ENCODE data around the gene RUNX1.

RUNX1 gene

GRCh38 chr21:35058058-35058457 lies 9.0 kb upstream of the RUNX1 start:
- no peak for DNase-seq

- no peak for DNase-seq
These were observed 8.3 kb upstream of the RUNX1 start for GRCh38 chr21:35057428-35057827.

GRCh38 chr21:35053356-35054096 lies 4.4 kb upstream of the RUNX1 start:
- DNase-seq, result no peak

- DNase-seq, result no peak
These were observed 3.7 kb upstream of the RUNX1 start for GRCh38 chr21:35052801-35053200.

- DNase-seq, result peak; percentile 87
These were observed 2.3 kb upstream of the RUNX1 start for GRCh38 chr21:35051287-35051818.

- DNase-seq, result no peak
These were observed 1.5 kb upstream of the RUNX1 start for GRCh38 chr21:35050348-35051286.

- no peak for DNase-seq
These were observed 910 bp downstream of the RUNX1 start for GRCh38 chr21:35048183-35048601.

GRCh38 chr21:35046880-35047229 lies 2.2 kb downstream of the RUNX1 start:
- no peak for DNase-seq

GRCh38 chr21:35046263-35046624 lies 2.9 kb downstream of the RUNX1 start:
- DNase-seq, result no peak

GRCh38 chr21:35045542-35046262 lies 3.4 kb downstream of the RUNX1 start:
- peak; percentile 53 for DNase-seq

- no peak for DNase-seq
These were observed 4.1 kb downstream of the RUNX1 start for GRCh38 chr21:35044770-35045541.

- DNase-seq, result no peak
These were observed 5.0 kb downstream of the RUNX1 start for GRCh38 chr21:35044128-35044527.

GRCh38 chr21:35043549-35043948 lies 5.6 kb downstream of the RUNX1 start:
- no peak for DNase-seq

GRCh38 chr21:35042836-35043235 lies 6.3 kb downstream of the RUNX1 start:
- DNase-seq, result no peak

- no peak for DNase-seq
These were observed 7.2 kb downstream of the RUNX1 start for GRCh38 chr21:35041881-35042280.

- no peak for DNase-seq
These were observed 8.0 kb downstream of the RUNX1 start for GRCh38 chr21:35041122-35041521.

GRCh38 chr21:35039595-35040289 lies 9.4 kb downstream of the RUNX1 start:
- no peak for DNase-seq

- no peak for DNase-seq
These were observed 10.3 kb downstream of the RUNX1 start for GRCh38 chr21:35038772-35039319.

GRCh38 chr21:35037384-35037765 lies 11.7 kb downstream of the RUNX1 start:
- DNase-seq, result no peak

GRCh38 chr21:35036465-35037383 lies 12.4 kb downstream of the RUNX1 start:
- no peak for DNase-seq

Data from CD4-positive, alpha-beta T cell treated with Interferon gamma for 1 hour (primary cell).